Upper lobe of right lung (tissue), 1 donor: ENCODE measurements around the gene SMCP. TPM values are rescaled to one million over a fixed set of nuclear protein-coding genes. Genes with fewer than 3 reads are reported as not detected.

Experiments used
- ATAC-seq: fragments of 200-7000 bp; cut with Tn5 transposase; one replicate; pipeline ENCODE4 v1.9.1; 2020; ENCODE audit warnings: mild to moderate bottlenecking, moderate library complexity
- DNase-seq: peaks from one replicate; pipeline ENCODE4 v3.0.0-alpha.2; 2020
- H3K27ac ChIP-seq: fragments of 200-600 bp; one replicate; pipeline ENCODE4 v1.8.0; 2022
- H3K27me3 ChIP-seq: fragments of 200-600 bp; one replicate; pipeline ENCODE4 v1.8.0; 2022; ENCODE audit warnings: mild to moderate bottlenecking
- H3K36me3 ChIP-seq: fragments of 200-600 bp; one replicate; pipeline ENCODE4 v1.8.0; 2022
- H3K4me1 ChIP-seq: fragments of 200-600 bp; one replicate; pipeline ENCODE4 v1.8.0; 2022
- H3K4me3 ChIP-seq: fragments of 200-600 bp; one replicate; pipeline ENCODE4 v1.8.0; 2022; ENCODE audit warnings: mild to moderate bottlenecking
- H3K9me3 ChIP-seq: fragments of 200-600 bp; one replicate; pipeline ENCODE4 v1.8.0; 2022
- intact Hi-C: fragments of 100-400 bp; cut with DNase I; formaldehyde crosslinking; loops from one replicate; pipeline ENCODE4 v1.11.0; 2022
- total RNA-seq: library from RNA; stranded (reverse); fragmentation: NEBNext Ultra II Directional; extraction: Animal tissue kit (Norgen Biotek cat#: 25700); gene quantifications from one replicate; pipeline ENCODE4 v1.2.1, GENCODE V29; 2021
- TF ChIP-seq, protein P1 (sequence below): fragments of 200-600 bp; IDR thresholded peaks from one replicate; pipeline ENCODE4 v1.8.0; 2022; ENCODE audit warnings: antibody characterized with exemption
- donor health status: DM: no; HTN: yes; CAD: no; lungs with severe emphysema.

The SMCP gene
- total RNA-seq, 1 donor from 2014 or later: not detected

DNA sequence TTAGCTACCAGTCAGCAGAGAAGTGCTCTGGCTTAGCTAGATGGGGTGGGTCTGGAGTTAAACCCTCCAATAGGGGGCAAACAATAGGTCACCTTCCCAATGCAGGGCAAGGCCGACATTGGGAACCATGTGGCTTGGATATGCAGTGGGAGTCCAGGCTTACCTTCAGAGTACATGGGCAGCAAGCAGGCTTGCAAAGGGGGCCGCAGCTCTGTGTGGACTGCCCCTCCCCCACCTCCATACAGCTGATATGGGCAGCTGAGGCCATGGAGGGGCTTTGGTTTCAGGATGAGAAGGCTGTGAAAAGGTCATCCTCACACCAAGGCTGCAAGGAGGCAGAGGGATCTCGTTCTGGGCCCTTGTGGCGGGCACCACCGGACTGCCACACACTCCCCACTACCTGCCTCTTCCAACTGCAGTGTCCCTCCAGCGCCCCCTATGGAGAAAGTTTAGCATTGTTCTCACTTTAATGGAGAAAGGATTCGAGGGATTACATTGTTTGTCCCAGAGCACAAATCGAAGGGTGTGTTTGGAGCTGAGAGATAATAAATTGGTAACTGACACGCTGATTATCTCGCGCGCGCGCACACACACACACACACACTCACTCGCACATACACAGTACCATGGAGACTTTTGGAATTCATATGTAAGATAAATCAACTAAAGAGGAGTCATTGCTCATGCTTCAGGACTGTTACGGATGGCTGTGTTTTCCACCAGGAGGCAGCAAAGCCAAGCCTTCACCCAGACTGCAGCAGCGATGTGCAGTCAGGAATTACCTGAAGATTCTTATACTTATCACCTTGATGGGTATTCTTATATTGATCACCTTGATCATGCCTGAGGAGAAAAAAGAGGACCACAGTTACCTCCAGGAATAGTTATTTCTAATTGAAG is 7.0 kb upstream of the SMCP start:
- TF ChIP-seq, protein P1, sequence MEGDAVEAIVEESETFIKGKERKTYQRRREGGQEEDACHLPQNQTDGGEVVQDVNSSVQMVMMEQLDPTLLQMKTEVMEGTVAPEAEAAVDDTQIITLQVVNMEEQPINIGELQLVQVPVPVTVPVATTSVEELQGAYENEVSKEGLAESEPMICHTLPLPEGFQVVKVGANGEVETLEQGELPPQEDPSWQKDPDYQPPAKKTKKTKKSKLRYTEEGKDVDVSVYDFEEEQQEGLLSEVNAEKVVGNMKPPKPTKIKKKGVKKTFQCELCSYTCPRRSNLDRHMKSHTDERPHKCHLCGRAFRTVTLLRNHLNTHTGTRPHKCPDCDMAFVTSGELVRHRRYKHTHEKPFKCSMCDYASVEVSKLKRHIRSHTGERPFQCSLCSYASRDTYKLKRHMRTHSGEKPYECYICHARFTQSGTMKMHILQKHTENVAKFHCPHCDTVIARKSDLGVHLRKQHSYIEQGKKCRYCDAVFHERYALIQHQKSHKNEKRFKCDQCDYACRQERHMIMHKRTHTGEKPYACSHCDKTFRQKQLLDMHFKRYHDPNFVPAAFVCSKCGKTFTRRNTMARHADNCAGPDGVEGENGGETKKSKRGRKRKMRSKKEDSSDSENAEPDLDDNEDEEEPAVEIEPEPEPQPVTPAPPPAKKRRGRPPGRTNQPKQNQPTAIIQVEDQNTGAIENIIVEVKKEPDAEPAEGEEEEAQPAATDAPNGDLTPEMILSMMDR: peak; percentile 20
- no peaks in the 10 kb centered on the region for H3K36me3 ChIP-seq
- H3K27ac ChIP-seq: no peak overlapping the region
- ATAC-seq (peak; percentile 38), DNase-seq (no peak)
- intact Hi-C loops: no loop called here
- H3K9me3 ChIP-seq: no peaks in the 10 kb centered on the region
- H3K27me3 ChIP-seq: no peaks in the 10 kb centered on the region
- no peaks in the 10 kb centered on the region for H3K4me1 ChIP-seq
- H3K4me3 ChIP-seq: no peak overlapping the region

DNA sequence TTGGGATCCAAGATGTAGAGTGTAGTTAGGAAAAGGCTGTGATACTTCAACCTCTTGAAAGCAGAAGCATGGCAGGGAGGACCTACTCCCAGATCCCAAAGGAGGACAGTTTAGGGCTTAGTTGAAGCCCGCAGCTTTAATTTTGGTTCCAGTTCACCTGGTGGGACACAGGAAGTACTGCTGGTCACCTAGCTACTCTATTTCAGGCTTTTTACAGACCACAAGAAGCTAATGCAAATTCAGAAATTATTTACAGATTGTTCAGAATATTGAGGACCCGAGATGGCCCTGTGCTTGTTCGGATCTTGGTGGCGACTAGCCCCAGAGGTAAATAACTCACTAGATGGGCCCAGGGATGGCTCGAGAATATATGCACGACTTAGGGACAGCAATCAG is 6.4 kb upstream of the SMCP start:
- Histone ChIP-seq H3K27ac (no peak overlapping the region), H3K4me1 (no peaks in the 10 kb centered on the region), H3K9me3 (no peaks in the 10 kb centered on the region), H3K4me3 (no peak overlapping the region), H3K36me3 (no peaks in the 10 kb centered on the region), H3K27me3 (no peaks in the 10 kb centered on the region)
- TF ChIP-seq, protein P1: no peak
- DNase-seq (no peak), ATAC-seq (no peak)
- intact Hi-C loops: no loop called here

DNA sequence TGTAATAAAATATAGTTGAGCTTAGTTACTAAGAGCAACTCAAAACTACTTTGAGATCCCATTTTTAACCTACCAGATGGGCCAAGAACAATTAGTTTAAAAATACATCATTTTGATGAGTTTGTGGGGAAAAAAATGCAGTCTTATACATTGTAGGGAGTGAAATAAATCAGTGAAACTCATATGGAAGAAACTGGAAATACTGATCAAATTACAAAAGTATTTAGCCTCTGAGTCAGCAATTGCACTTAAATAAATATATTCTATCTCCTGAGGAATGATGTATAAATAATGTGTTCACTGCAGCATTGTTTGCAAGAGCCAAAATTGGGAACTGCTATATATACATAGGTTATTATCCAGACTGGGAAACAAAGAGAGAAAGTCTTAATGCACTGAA is 4.6 kb upstream of the SMCP start:
- TF ChIP-seq, protein P1: no peak
- H3K4me3 ChIP-seq: no peak overlapping the region
- no peak for DNase-seq
- intact Hi-C loops: no loop called here
- no peaks in the 10 kb centered on the region for H3K9me3 ChIP-seq
- H3K27me3 ChIP-seq: no peaks in the 10 kb centered on the region
- H3K4me1 ChIP-seq: no peaks in the 10 kb centered on the region
- no peak for ATAC-seq
- no peak overlapping the region for H3K27ac ChIP-seq
- no peaks in the 10 kb centered on the region for H3K36me3 ChIP-seq

DNA sequence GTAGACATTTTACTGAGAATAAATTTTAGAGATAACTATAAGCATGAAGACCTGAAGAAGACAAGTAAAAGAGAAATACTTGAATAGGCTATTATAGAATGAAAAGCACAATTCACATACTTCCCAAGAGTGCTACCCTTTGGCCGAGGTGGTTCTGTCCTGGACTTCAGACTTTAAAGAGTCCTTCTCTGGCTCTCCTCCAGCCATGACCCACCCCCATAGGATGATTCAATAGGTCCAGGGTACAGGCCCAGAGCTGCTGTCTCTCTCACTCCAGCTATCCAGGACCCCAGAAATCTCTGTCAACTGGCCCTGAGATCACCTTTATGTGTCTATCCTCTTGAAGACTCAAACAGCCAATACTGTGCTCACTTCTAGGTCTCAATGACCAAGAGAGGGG is 1.3 kb upstream of the SMCP start:
- TF ChIP-seq, protein P1: no peak
- Histone ChIP-seq H3K36me3 (no peaks in the 10 kb centered on the region), H3K4me3 (no peak overlapping the region), H3K27ac (no peak overlapping the region), H3K9me3 (no peaks in the 10 kb centered on the region), H3K4me1 (no peaks in the 10 kb centered on the region), H3K27me3 (no peaks in the 10 kb centered on the region)
- ATAC-seq: no peak
- intact Hi-C loops: no loop called here
- no peak for DNase-seq

DNA sequence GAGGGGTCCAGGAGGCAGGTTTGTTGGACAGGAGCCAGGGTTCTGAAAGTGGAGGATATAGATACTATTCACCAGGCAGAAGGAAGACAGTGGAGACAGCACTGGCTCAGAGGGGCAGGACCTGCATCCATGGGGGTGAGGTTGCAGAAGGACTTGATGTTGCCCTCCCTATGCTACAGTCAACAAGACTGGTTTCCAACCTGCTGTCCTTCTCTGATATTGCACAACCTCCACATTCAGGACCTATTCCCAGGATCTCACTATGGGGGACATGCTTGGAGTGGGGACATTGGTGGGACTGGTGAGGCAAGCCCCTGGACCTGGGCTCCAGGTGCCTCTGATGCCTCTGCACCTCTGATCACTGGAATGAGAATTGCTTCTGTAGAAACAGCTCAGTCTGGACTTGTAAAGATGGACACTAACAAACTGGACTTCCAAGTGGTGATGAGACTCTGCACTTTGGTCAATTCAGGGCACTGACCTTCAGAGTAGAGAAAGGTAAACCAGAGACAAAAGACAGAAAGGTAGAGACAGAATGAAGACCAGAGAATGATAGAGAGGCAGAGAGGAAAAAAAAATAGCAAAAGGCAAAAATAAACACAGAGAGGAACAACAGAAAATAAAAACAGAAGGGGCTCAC is 1.6 kb downstream of the SMCP start:
- intact Hi-C loops: no loop called here
- H3K9me3 ChIP-seq: no peaks in the 10 kb centered on the region
- H3K4me3 ChIP-seq: no peak overlapping the region
- ATAC-seq (no peak), DNase-seq (no peak)
- no peaks in the 10 kb centered on the region for H3K36me3 ChIP-seq
- H3K27me3 ChIP-seq: no peaks in the 10 kb centered on the region
- TF ChIP-seq, protein P1: no peak
- H3K27ac ChIP-seq: no peak overlapping the region
- H3K4me1 ChIP-seq: no peaks in the 10 kb centered on the region
